ENCODE measurements around the gene COPS7A. TPM values are rescaled to one million over a fixed set of nuclear protein-coding genes. Genes with fewer than 3 reads are reported as not detected.

Gene COPS7A
- total and polyA plus RNA-seq, 11 donors: 54.1 to 108 (median 82.6) TPM

GRCh38 chr12:6745741-6746525 lies 22.1 kb downstream of the COPS7A start:
- TF ChIP-seq CTCF (IDR thresholded peaks at IDR 0.05) (no peak), POLR2A (IDR thresholded peaks at IDR 0.05) (no peak)
- peak in 3 of 4 donors; percentile 28 to 68 (median 58) for ATAC-seq
- H3K36me3 ChIP-seq: peaks cover 0 to 47% (median 43%) of the 10 kb centered on the region in 9 donors
- intact Hi-C loops (cut with DNase I): no loop called here
- no peaks in the 10 kb centered on the region for H3K9me3 ChIP-seq
- H3K4me3 ChIP-seq: no peak overlapping the region
- H3K27me3 ChIP-seq: no peaks in the 10 kb centered on the region
- H3K4me1 ChIP-seq: peaks cover 0 to 14% (median 4%) of the 10 kb centered on the region in 12 donors
- WGBS, 4 donors: 53 to 61% (median 56%) methylated on average over 12 to 13 of the region's 13 CpGs
- peak overlapping the region in 8 of 12 donors; percentile 4 to 69 (median 44) for H3K27ac ChIP-seq
- peak in 1 of 5 donors; percentile 31 for DNase-seq

GRCh38 chr12:6747216-6747615 lies 23.4 kb downstream of the COPS7A start:
- Histone ChIP-seq H3K9me3 (no peaks in the 10 kb centered on the region), H3K4me3 (no peak overlapping the region), H3K36me3 (peaks cover 0 to 56% (median 53%) of the 10 kb centered on the region in 9 donors), H3K27ac (no peak overlapping the region), H3K27me3 (no peaks in the 10 kb centered on the region), H3K4me1 (peaks cover 0 to 26% (median 12%) of the 10 kb centered on the region in 12 donors)
- WGBS, 4 donors: 69 to 80% (median 76%) methylated on average over 4 of the region's 4 CpGs
- DNase-seq (no peak), ATAC-seq (no peak)
- intact Hi-C loops (cut with DNase I): no loop called here
- no peak for TF ChIP-seq CTCF (IDR thresholded peaks at IDR 0.05)
- no peak for TF ChIP-seq POLR2A (IDR thresholded peaks at IDR 0.05)

- H3K27ac ChIP-seq: no peak overlapping the region
- H3K36me3 ChIP-seq: peaks cover 0 to 56% (median 53%) of the 10 kb centered on the region in 9 donors
- DNase-seq: no peak
- intact Hi-C loops (cut with DNase I): no loop called here
- peaks cover 0 to 29% (median 15%) of the 10 kb centered on the region in 12 donors for H3K4me1 ChIP-seq
- 92 to 95% (median 94%) methylated on average over 28 of the region's 28 CpGs for WGBS, 4 donors
- no peak for TF ChIP-seq POLR2A (IDR thresholded peaks at IDR 0.05)
- TF ChIP-seq CTCF (IDR thresholded peaks at IDR 0.05): no peak
- no peak overlapping the region for H3K4me3 ChIP-seq
- H3K27me3 ChIP-seq: no peaks in the 10 kb centered on the region
- no peaks in the 10 kb centered on the region for H3K9me3 ChIP-seq
- no peak for ATAC-seq
These were observed 24.9 kb downstream of the COPS7A start for GRCh38 chr12:6748761-6749160.

GRCh38 chr12:6750506-6750905 lies 26.7 kb downstream of the COPS7A start:
- ATAC-seq (no peak), DNase-seq (no peak)
- intact Hi-C loops (cut with DNase I): loop anchor here in 8 of 10 donors (5.0 kb wide), 3 partner anchors 72 to 117 kb away; partner anchors contain the start of genes P3H3 (in 6 of the 8), TPI1 (in 2 of the 8) and GPR162 (in 1 of the 8)
- no peak overlapping the region for H3K4me3 ChIP-seq
- peaks cover 0 to 56% (median 53%) of the 10 kb centered on the region in 9 donors for H3K36me3 ChIP-seq
- no peak overlapping the region for H3K27ac ChIP-seq
- no peaks in the 10 kb centered on the region for H3K9me3 ChIP-seq
- peaks cover 0 to 40% (median 20%) of the 10 kb centered on the region in 12 donors for H3K4me1 ChIP-seq
- 85 to 93% (median 86%) methylated on average over 4 of the region's 4 CpGs for WGBS, 4 donors
- TF ChIP-seq CTCF (IDR thresholded peaks at IDR 0.05): no peak
- TF ChIP-seq POLR2A (IDR thresholded peaks at IDR 0.05): no peak
- no peaks in the 10 kb centered on the region for H3K27me3 ChIP-seq

Data from heart left ventricle (tissue), 16 donors.